Stimulated activated CD8-positive, alpha-beta memory T cell treated with anti-CD3 and anti-CD28 coated beads, Interleukin-12 subunit alpha, Interleukin-12 subunit beta, amount 100 ng/mL, for 1 hour (primary cell): ENCODE results near the gene GREB1.

Source experiments
- DNase-seq: peaks from one replicate; pipeline ENCODE4 v3.0.0-alpha.2; 2020; ENCODE audit warnings: low read depth

The GREB1 gene

GRCh38 chr2:11662882-11663281, 129.0 kb downstream of the GREB1 start:
- DNase-seq: no peak

DNA sequence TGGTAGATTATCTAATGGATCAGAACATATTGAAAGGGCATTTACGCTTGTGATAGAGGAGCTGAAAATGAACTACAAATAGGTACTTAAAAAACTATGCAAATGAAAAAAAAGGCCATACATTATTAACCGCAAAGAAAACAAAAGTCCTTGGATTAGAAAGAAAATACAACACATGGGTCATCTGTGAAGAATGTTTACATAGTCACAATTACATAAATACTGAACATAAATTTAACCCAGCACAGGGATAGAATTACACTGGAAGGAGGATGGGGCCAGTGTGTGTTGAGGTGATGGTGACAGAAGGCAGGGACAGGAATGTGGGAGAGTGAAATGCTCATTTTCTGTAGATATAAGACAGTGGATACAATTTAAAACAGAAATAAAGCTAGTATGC, 129.6 kb downstream of the GREB1 start:
- DNase-seq: no peak

- DNase-seq: no peak
Observed at GRCh38 chr2:11665028-11665427, 131.2 kb downstream of the GREB1 start.

DNA sequence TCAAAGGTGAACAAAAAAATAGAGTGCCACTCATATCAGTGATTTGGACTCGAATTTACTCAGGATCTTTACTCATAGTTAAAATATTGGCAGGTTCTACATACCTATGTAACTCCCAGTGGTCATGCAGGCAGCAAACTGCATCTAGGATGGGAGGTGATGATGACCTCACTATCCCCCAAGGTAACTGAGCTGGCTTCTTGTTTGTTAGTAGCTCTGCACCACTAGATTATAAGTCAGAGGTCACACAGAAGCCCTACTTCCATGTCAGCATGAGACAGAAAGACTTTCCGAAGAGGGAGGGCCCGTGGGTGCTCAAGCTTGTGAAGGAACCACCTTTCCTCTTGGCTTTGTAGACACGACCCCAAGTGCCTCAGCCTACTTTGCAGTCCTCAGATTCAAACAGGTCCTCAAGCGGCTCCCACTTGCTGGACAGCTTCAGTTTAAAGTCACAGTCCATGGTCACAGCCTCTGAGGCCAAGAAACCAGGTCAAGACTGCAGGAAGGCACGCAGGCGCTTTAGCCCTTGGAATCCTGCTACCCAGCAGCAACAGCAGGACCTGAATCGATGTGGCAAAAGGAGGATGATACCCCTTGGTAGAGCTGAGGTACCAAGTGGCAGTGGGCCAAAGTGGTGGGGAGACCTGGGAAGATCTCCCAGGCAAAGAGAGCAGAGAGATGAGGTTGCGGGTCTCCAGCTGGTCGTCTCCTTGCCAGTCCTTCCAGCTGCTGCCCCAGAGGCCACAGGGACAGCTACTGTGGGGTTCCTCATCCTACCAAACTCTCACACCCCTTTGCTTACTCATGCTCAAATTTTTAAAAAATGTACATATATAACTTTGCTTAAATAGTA, 131.9 kb downstream of the GREB1 start:
- DNase-seq: no peak

DNA sequence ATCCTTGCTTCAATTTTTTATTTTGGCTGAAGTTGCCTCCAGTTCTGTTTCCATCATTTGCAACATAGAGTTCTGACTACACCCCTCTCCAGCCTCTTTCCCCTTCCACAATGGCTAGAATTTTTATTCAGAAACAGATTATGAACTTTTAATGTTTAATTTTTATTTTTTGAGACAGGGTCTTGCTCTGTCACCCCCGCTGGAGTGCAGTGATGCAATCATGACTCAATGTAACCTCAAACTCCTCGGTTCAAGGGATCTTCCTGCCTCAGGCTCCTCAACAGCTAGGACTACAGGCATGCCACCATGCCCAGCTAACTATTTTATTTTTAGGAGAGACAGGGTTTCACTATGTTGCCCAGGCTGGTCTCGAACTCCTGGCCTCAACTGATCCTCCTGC, 133.3 kb downstream of the GREB1 start:
- DNase-seq: no peak

DNA sequence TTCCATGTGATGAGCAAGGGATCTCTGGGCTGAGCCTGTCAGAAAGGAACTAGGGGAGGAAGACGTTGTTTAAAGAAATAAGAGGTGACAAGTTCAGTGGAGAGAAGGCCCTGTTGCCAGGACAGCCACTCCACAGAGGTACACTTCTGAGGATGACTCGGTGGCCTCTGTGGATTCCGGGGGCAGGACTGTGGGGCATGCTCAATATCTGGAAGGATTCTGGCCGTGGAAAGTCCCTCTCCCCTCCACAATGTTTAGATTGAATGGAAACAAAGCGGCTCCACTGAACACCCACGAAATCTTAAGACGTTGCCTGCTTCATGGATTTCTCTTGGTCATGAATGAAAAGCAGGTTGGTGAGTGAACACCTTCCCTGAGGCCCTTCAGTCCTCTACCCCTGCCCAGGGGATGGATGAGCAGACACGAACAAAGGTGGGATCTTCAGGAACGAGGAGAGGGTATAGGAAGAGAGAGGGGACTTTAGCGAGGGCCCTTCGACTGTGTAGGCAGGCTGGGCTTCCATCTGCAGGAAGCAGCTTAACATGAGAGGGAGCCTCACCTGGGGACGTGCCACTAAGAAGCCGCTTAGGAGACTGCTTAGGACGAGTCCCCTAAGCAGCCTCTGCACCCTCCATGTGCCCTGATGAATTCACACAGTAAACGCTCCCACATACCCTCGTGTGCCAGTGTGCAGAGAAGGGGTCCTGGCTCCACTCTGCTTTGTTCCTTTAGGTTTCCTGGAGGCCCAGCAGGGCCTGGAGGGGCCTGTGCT, 134.2 kb downstream of the GREB1 start:
- no peak for DNase-seq

DNA sequence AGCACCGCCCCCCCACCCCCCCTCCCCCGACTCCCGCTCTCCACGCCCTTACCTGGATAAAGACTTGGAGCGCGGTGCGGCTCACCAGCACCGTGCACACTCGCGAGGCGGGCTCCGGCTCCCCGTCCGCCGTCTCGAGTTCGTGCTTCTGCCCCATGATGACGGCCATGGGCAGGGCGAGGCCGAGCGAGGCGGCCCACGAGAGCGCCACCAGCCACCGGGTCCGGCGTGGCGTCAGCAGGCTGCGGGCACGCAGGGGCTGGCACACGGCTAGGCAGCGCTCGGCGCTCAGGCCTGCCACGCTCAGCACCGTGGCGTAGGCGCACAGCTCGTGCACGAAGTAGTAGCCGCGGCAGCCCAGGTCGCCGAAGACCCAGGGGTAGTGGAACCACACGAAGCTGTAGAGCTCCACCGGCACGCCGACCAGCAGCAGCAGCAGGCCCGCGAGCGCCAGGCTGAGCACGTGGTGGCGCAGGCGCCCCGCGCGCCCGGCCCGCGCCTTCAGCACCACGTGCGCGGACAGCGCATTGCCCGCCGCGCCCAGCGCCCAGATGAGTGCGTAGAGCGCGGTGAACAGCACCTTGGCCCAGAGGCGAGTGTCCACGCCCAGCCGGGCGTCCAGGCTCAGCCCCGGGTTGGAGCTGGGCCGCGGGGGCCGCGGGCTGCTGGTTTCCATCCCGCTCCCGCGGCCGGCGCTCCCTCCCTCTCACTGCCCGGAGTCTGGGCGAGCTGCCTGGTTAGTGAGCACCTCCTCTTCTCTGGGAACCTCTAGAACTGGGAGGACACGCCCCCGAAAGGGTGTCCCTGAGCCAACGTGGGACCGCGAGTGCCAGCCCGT, 135.8 kb downstream of the GREB1 start, which contains the start of gene NTSR2:
TSS of gene NTSR2 (minus strand) at position 742 of the 838 bp plus-strand sequence. CDS start at position 676, 66 bp downstream.
- no peak for DNase-seq

DNA sequence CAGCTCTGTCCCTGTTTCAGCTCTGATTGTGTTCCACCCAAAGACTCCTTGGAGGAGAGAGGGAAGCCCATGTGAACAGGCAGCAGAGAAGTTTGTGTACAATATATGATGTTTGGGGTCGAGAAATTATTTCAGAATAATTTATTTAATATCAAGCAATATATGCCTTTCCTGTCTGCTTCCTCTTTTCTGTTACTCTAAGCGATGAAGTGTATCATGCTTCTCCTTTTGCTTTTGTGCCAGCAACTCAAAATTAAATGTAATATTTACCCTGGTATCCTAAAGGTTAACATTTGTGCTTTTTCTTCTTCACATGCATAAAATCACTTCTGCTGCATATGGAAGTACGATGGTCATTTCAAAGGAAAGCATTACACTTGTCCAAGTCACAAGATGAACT, 138.6 kb downstream of the GREB1 start:
- no peak for DNase-seq

- DNase-seq: no peak
Observed at GRCh38 chr2:11674983-11675382, 141.1 kb downstream of the GREB1 start.

DNA sequence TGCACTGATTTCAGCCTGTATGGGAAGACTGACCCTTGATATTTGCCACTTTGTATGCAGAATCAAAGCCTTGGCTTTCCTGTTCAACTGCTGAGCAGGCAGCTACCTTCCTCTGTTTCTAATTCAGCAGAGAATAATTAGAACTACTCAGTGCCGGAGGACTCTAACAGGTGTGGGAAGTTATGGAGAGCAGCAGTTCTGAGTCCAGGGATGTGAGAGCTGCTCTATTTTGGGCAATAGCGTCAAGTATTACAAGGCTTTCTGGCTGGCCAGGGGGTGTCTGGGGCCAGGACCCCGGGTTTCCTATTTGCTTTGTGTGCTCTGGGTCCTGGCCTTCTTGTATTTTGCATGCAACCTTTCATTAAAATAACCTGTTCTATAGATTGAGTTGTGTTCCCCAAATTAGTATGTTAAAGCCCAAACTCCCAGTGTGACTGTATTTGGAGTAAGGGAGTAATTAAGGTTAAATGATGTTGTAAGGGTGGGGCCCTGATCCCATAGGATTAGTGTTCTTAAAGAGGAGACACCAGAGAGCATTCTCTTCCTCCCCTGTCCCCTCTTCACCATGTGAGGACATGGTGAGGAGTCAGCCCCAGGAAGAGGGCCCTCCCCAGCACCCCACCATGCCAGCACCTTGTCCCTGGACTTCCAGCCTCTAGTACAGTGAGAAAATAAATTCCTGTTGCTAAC, 141.7 kb downstream of the GREB1 start:
- no peak for DNase-seq

DNA sequence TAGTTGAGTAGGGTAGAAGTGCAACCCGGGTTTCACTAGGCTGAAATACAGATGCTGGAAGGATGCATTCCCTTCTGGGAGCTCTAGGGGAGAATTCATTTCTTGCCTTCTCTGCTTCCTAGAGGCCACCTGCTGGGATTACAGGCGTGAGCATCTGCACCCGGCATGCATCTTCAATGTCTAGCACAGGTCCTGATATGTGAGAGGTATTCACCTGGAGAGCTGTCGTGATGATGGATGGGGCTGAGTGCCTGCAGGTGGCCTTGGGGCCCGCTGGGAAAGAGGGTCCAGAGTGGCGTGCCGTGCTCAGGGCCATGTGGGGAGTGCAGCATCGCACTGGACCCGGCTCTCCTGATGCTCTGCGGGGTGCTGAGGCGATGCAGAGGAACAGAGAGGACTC, 142.8 kb downstream of the GREB1 start:
- DNase-seq: no peak

- no peak for DNase-seq
Observed at GRCh38 chr2:11677136-11678055, 143.6 kb downstream of the GREB1 start.

DNA sequence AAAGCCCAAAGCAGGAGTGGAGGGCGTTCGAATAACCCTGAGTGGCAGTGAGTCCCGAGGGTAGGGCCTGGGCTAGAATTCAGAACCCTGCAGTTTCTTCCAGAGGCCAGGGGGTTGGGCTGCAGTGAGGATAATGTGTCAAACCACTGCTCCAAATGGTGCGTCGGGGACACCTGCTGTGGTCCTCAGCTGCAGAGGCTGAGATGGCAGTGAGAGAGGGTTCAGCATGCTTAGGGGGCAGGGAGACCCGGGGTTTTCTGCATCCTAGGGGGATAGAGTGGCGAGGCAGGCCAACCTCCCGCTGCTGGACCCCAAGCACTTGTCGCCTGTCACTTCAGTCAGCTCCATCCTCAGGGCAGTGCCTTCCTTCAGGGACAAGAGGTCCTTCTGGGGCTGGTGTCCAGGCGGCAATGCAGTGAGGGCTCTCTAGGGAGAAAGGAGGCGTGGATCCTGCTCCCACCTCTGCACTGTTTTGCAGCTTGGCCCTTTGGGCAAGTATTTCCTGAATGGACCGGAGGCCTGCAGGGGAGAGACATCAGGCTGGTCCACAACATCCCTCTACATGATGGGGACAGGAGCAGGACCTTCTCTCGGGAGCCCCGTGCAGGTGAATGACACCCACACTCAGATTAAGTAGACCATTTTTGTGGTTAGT, 144.6 kb downstream of the GREB1 start:
- DNase-seq: no peak

GRCh38 chr2:11679016-11679415, 145.2 kb downstream of the GREB1 start:
- no peak for DNase-seq

GRCh38 chr2:11679486-11680181, 145.8 kb downstream of the GREB1 start:
- no peak for DNase-seq

DNA sequence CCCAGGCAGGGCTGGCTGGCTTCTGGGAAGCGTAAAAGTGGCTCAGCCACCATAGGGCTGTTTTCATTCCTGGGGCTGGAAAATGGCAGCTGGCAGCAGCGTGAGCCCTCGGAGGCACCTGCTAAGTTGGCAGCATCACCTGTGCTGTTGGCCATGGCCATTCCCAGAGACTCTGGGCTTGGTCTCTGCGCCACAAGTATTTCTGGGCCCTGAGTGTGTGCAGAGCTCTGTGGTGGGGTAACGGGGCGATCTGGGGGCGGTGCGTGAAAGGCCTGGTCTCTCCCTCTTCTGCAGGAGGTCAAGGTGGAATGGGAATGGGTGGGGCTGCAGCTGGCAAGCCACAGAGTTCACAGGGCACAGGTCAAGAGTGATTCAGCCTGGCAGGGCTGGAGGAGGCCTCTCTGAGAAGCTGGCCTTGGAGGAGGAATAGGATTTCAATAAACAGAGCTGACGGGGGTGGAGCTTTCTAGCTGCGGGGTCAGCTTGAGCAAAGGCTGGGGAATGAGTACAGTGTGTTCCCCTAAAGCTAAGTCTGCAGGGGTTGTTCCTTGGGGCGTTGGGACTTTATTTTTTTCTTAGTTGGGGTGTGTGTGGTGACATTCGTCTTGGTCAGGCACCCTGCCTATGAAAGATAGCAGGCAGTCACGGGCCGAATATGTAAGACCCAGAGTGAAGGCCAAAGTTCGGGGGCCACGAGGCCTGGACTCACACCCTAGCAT, 146.5 kb downstream of the GREB1 start:
- DNase-seq: no peak

- DNase-seq: no peak
Observed at GRCh38 chr2:11680901-11681721, 147.3 kb downstream of the GREB1 start.
